Lung (tissue), 12 donors: ENCODE measurements around the gene LSM2. TPM values are rescaled to one million over a fixed set of nuclear protein-coding genes. Genes with fewer than 3 reads are reported as not detected.

Source experiments
- ATAC-seq: fragments of 200-7000 bp; cut with Tn5 transposase; one replicate; pipeline ENCODE4 v1.9.1; 2020; ENCODE audit warnings: moderate number of reproducible peaks; ENCODE audit not compliant: insufficient read depth, low FRiP score
- DNase-seq, 3 donors: peaks; one replicate each; pipeline ENCODE4 v3.0.0-alpha.2; 2013 to 2017
- H3K27ac ChIP-seq, 2 donors: one replicate each; pipeline ENCODE4 v1.5.1; 2013; ENCODE audit warnings: mild to moderate bottlenecking in 2 of 2, moderate library complexity in 2 of 2, control low read depth in 1 of 2, inconsistent platforms in 1 of 2, low read depth in 1 of 2, low read length in 1 of 2
- H3K27me3 ChIP-seq, 3 donors: one replicate each; pipeline ENCODE4 v1.5.1; 2013; ENCODE audit warnings: low read length in 2 of 3; ENCODE audit not compliant: control insufficient read depth in 3 of 3, insufficient read depth in 3 of 3
- H3K36me3 ChIP-seq, 4 donors: one replicate each; pipeline ENCODE4 v1.5.1; 2013; ENCODE audit warnings: low read length in 4 of 4, mild to moderate bottlenecking in 1 of 4, moderate library complexity in 1 of 4; ENCODE audit not compliant: control insufficient read depth in 4 of 4, insufficient read depth in 4 of 4
- H3K4me1 ChIP-seq, 5 donors: one replicate each; pipeline ENCODE4 v1.5.1; 2013; ENCODE audit warnings: low read length in 5 of 5, mild to moderate bottlenecking in 2 of 5, moderate library complexity in 1 of 5; ENCODE audit not compliant: control insufficient read depth in 5 of 5, insufficient read depth in 5 of 5
- H3K4me3 ChIP-seq: one replicate; pipeline ENCODE4 v1.5.1; 2013; ENCODE audit warnings: mild to moderate bottlenecking, control low read depth, moderate library complexity
- H3K9ac ChIP-seq, 2 donors: one replicate each; pipeline ENCODE4 v1.5.1; 2013; ENCODE audit warnings: low read length in 2 of 2, control low read depth in 1 of 2; ENCODE audit not compliant: insufficient read depth in 1 of 2
- H3K9me3 ChIP-seq, 4 donors: one replicate each; pipeline ENCODE4 v1.5.1; 2013; ENCODE audit warnings: low read length in 3 of 4, mild to moderate bottlenecking in 1 of 4, moderate library complexity in 1 of 4; ENCODE audit not compliant: control insufficient read depth in 4 of 4, insufficient read depth in 3 of 4
- WGBS, 2 donors: extraction: QIAGEN DNeasy Blood & Tissue Kit; methylation state at CpG; one replicate each; pipeline ENCODE4 v1.1.7; 2013; 5-methylcytosine and 5-hydroxymethylcytosine counted together
- polyA plus RNA-seq, 2 donors: library from polyadenylated mRNA; stranded (reverse); fragments of 200-250 nt; gene quantifications; one replicate each; pipeline ENCODE4 v1.2.1, GENCODE V29; 2013
- total RNA-seq, 2 donors: library from RNA; depleted of rRNA in 1 of 2; stranded (reverse); fragments of >200 nt in 1 of 2; gene quantifications; one replicate each; pipeline ENCODE4 v1.2.1, GENCODE V29; 2014 to 2021
- TF ChIP-seq, protein P1 (sequence below): IDR thresholded peaks from 2 replicates; pipeline ENCODE4 v1.5.1; 2012; ENCODE audit warnings: mild to moderate bottlenecking; ENCODE audit errors: control extremely low read depth, extremely low read depth
- donor health status: control.
- donor health status: control.
- donor health status: Bipolar disorder and iron deficiency.
- donor health status: healthy.
- donor health status: DM: yes; HTN: yes; CAD: no.

LSM2 gene
- total and polyA plus RNA-seq, 4 donors = 22.0 to 66.7 (median 45.7) TPM

DNA sequence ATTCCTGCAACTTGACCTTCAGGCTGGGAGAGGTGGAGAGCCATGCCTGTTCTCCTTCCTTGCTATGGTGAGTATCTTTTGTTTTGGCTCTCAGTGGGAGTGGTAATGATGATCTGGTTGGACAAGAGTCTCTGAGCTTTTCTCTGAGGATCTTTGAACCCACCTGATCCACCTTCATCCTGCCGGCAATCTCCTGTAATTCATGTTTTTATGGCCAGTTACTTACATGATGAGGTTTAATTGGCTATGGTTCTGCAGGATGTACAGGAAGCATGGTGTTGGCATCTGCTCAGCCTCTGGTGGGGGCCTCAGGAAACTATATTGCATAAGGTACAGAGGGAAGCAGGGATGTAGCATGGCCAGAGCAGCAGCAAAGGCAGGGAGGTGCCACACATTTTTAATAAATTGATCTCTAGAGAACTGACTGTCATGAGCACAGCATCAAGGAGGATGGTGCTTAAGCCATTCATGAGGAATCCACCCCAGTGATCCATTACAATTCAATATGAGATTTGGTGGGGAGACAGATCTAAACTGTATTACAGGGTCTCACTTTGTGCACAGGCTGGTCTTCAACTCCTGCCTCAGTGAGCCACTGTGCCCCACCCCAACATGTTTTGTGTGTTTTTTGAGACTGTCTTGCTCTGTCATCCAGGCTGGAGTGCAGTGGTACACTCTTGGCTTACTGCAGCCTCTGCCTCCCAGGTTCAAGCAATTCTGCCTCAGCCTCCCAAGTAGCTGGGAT is 30.8 kb upstream of the LSM2 start:
- no peaks in the 10 kb centered on the region for H3K27me3 ChIP-seq
- DNase-seq (no peak), ATAC-seq (no peak)
- H3K9me3 ChIP-seq = no peaks in the 10 kb centered on the region
- H3K9ac ChIP-seq = peak overlapping the region in 1 of 2 donors; percentile 30
- TF ChIP-seq, protein P1, sequence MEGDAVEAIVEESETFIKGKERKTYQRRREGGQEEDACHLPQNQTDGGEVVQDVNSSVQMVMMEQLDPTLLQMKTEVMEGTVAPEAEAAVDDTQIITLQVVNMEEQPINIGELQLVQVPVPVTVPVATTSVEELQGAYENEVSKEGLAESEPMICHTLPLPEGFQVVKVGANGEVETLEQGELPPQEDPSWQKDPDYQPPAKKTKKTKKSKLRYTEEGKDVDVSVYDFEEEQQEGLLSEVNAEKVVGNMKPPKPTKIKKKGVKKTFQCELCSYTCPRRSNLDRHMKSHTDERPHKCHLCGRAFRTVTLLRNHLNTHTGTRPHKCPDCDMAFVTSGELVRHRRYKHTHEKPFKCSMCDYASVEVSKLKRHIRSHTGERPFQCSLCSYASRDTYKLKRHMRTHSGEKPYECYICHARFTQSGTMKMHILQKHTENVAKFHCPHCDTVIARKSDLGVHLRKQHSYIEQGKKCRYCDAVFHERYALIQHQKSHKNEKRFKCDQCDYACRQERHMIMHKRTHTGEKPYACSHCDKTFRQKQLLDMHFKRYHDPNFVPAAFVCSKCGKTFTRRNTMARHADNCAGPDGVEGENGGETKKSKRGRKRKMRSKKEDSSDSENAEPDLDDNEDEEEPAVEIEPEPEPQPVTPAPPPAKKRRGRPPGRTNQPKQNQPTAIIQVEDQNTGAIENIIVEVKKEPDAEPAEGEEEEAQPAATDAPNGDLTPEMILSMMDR = no peak
- H3K4me3 ChIP-seq = peak overlapping the region; percentile 24
- H3K4me1 ChIP-seq = peaks cover 7 to 24% (median 11%) of the 10 kb centered on the region in 5 donors
- H3K27ac ChIP-seq = no peak overlapping the region
- WGBS, 2 donors = 4 to 29% methylated on average over 1 of the region's 1 CpG
- peaks cover 16 to 39% (median 32%) of the 10 kb centered on the region in 4 donors for H3K36me3 ChIP-seq

DNA sequence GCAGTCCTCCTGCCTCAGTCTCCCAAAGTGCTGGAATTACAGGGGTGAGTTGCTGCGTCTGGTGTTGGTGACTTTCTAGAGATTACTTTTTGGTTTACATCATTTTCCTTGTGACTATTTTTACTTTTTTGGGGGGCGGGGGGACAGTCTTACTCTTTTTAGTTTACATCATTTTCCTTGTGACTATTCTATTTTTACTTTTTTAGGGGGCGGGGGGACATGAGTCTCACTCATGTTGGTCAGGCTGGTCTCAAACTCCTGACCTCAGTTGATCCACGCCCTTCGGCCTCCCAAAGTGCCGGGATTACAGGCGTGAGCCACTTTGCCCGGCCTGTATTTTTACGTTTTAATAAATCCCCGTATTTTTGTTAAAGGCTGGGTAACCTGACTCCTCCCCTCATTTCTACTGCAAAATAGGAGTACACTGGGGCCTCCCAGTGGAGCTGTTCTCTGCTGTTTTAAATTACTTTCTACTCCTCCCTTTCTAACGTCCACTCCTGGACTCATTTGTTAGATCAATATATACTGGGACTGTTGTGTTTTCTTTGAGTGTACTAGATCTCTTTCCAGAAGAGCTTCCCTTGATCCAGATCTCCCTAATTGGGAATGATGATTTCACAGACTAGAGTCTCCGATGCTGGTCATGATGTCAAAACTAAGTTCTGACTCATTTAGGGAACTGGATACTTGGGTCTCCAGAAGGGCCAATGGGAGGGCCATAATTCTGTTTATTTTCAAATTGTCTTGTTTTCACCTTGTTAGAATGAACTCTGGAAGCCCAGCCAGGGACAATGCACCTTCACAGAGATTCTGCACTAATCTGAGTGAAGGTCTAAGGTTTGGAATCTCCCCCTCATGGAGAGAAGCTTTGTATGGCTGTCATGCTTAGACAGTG is 30.0 kb upstream of the LSM2 start:
- TF ChIP-seq, protein P1 = no peak
- Histone ChIP-seq H3K36me3 (peaks cover 16 to 39% (median 32%) of the 10 kb centered on the region in 4 donors), H3K9ac (peak overlapping the region; percentile 8 to 87), H3K27me3 (no peaks in the 10 kb centered on the region), H3K4me1 (peaks cover 7 to 24% (median 11%) of the 10 kb centered on the region in 5 donors), H3K9me3 (no peaks in the 10 kb centered on the region), H3K27ac (peak overlapping the region; percentile 62 to 65), H3K4me3 (peak overlapping the region; percentile 24)
- no peak for DNase-seq
- 25 to 27% methylated on average over 12 of the region's 12 CpGs for WGBS, 2 donors
- no peak for ATAC-seq

DNA sequence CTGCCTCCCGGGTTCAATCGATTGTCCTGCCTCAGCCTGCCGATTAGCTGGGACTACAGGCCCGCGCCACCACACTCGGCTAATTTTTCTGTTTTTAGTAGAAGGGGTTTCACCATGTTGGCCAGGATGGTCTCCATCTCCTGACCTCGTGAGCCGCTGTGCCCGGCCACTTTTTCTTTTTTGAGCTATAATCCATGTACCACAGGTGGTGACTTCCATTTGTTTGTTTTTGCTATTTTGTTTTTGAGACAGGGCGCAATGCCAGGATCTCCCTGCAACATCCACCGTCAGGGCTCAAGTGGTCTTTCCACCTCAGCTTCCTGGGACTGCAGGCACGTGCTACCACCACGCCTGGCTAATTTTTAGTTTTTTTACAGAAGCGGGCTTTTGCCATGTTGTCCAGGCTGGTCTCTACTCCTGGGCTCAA is 29.3 kb upstream of the LSM2 start:
- ATAC-seq = no peak
- H3K27me3 ChIP-seq = no peaks in the 10 kb centered on the region
- peaks cover 7 to 28% (median 13%) of the 10 kb centered on the region in 5 donors for H3K4me1 ChIP-seq
- peak overlapping the region; percentile 8 to 87 for H3K9ac ChIP-seq
- peak in 1 of 3 donors; percentile 37 for DNase-seq
- H3K4me3 ChIP-seq = peak overlapping the region; percentile 8
- TF ChIP-seq, protein P1 = no peak
- peak overlapping the region; percentile 62 to 65 for H3K27ac ChIP-seq
- 12 to 17% methylated on average over 14 of the region's 14 CpGs for WGBS, 2 donors
- H3K9me3 ChIP-seq = no peaks in the 10 kb centered on the region
- peaks cover 16 to 39% (median 31%) of the 10 kb centered on the region in 4 donors for H3K36me3 ChIP-seq
